ENCODE data around the gene NEGR1. TPM values are rescaled to one million over a fixed set of nuclear protein-coding genes. Genes with fewer than 3 reads are reported as not detected.

NEGR1 gene
- total RNA-seq (10 to 100 TPM in 2 of 9 donors, 1 to 10 TPM in 7; 3.9 to 11.3 (median 8.8) TPM), polyA plus RNA-seq (1 to 10 TPM; 1.7 to 2.4 TPM)
- long read RNA-seq, donor 1, partial matches to known transcripts = 6 of 6 reads
- long read RNA-seq, donor 1, other reads (novel, unspliced or antisense) = 0 of 6 reads
- long read RNA-seq, donor 2, partial matches to known transcripts = 4 of 4 reads
- long read RNA-seq, donor 2, other reads (novel, unspliced or antisense) = 0 of 4 reads
- long read RNA-seq, donor 3, partial matches to known transcripts = 3 of 4 reads
- long read RNA-seq, donor 3, other reads (novel, unspliced or antisense) = 1 of 4 reads

DNA sequence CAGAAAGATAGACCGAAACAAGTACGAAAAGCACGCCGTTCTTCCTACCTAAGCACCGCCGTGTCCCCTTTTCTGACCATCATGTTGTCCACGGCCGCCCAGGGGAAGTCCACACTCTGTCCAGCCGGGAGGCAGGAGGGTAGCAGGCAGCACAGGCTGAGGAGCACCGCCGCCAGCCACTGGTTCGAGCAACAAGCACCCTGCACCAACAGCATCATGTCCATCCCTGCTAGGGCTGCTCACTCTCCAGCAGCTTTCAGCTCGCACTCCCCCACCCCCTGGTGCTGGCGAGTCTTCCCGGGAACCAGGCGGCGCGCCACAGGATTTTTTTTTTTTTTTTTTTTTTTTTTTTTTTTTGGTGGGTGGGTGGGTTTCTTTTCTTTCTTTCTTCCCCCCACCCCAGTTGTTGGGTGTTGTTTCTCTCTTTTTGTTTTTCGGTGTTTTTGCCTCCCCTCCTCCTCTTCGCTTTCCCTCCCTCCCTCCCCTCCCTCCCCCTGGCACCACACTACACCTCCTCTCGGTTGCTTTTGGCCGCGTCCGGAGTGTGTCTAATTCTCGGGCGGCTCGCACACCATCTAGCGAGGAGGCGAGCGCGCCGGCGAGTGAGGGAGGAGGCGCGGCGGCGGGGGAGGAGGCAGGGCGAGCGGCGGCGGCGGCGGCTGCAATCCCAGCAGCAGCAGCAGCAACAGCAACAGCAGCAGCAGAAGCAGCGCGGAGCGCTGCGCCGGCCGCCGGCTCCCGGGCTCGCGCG lies at the start of gene NEGR1:
Gene NEGR1, minus strand, starts transcription at position 269 of the 751 bp plus-strand sequence.
- Histone ChIP-seq H3K27me3 (no peaks in the 10 kb centered on the region), H3K9me3 (no peaks in the 10 kb centered on the region), H3K4me1 (peaks cover 0 to 20% (median 0%) of the 10 kb centered on the region in 12 donors), H3K27ac (peak within 1 kb of the TSS; percentile 81 to 96 (median 91)), H3K36me3 (no peaks in the 10 kb centered on the region), H3K4me3 (peak within 1 kb of the TSS; percentile 52 to 91 (median 70))
- TF ChIP-seq CTCF (IDR thresholded peaks at IDR 0.05) (peak in 6 of 12 donors; percentile 6 to 35 (median 18)), POLR2A (IDR thresholded peaks at IDR 0.05) (peak in 1 of 2 donors; percentile 21)
- DNase-seq (peak; percentile 82 to 91 (median 87)), ATAC-seq (peak; percentile 79 to 95 (median 85))
- intact Hi-C loops (cut with DNase I) = no loop called here
- WGBS, 4 donors = 1% methylated on average over 54 of the region's 54 CpGs

DNA sequence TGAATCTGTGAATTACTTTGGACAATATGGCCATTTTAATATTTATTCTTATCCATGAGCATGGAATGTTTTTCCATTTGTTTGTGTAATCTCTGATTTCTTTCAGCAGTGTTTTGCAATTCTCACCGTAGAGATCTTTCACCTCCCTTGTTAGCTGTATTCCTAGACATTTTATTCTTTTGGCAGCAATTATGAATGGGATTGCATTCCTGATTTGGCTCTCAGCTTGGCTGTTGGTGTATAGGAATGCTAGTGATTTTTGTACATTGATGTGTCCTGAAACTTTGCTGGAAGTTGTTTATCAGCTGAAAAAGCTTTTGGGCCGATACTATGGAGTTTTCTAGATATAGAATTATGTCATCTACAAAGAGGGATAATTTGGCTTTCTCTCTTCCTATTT lies 44.2 kb upstream of the NEGR1 start:
- Histone ChIP-seq H3K36me3 (no peaks in the 10 kb centered on the region), H3K4me1 (no peaks in the 10 kb centered on the region), H3K4me3 (no peak overlapping the region), H3K27ac (no peak overlapping the region), H3K9me3 (no peaks in the 10 kb centered on the region), H3K27me3 (no peaks in the 10 kb centered on the region)
- intact Hi-C loops (cut with DNase I) = no loop called here
- ATAC-seq (no peak), DNase-seq (no peak)
- 60% methylated on average over 2 of the region's 2 CpGs; no CpG with 5 or more reads in 3 of the 4 donors for WGBS, 4 donors
- TF ChIP-seq CTCF (IDR thresholded peaks at IDR 0.05) (no peak), POLR2A (IDR thresholded peaks at IDR 0.05) (no peak)

DNA sequence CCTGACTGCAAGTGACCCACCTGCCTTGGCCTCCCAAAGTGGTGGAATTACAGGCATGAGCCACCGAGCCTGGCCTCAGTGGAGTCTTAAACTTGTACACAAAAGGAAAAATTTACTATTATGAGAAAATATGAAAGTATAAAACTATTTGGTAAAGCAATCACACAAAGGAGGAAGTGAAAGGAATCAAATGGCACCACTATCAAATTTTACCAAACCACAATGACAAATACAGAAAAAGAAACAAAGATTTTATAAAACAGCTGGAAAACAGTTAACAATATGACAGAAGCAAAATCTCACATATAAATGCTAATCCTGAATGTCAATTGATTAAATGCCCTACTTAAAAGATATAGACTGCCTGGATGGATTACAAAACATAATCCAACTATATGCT lies 42.1 kb upstream of the NEGR1 start:
- 79% methylated on average over 1 of the region's 1 CpG; no CpG with 5 or more reads in 3 of the 4 donors for WGBS, 4 donors
- no peak for DNase-seq
- no peaks in the 10 kb centered on the region for H3K27me3 ChIP-seq

More for the DNA sequence above, 42.1 kb upstream of the NEGR1 start:
- intact Hi-C loops (cut with DNase I) = no loop called here
- no peak overlapping the region for H3K27ac ChIP-seq
- TF ChIP-seq CTCF (IDR thresholded peaks at IDR 0.05) (no peak), POLR2A (IDR thresholded peaks at IDR 0.05) (no peak)
- H3K36me3 ChIP-seq = no peaks in the 10 kb centered on the region
- ATAC-seq = no peak
- no peak overlapping the region for H3K4me3 ChIP-seq
- H3K4me1 ChIP-seq = no peaks in the 10 kb centered on the region
- no peaks in the 10 kb centered on the region for H3K9me3 ChIP-seq

All from heart left ventricle (tissue), 16 donors.